Spinal cord (tissue), 10 donors: ENCODE measurements around the gene PRUNE2. TPM values are rescaled to one million over a fixed set of nuclear protein-coding genes. Genes with fewer than 3 reads are reported as not detected.
A peak's percentile ranks its signal among the peaks of the same experiment; 100 is the strongest.
"Not testable (repeated sequence)": the region's sequence is repeated elsewhere in the genome, so short reads cannot be mapped to it uniquely, and the experiment has no call there.

ENCODE experiments used
- DNase-seq, 6 donors: peaks; one replicate each; pipeline versions ENCODE4 v3.0.0 to v3.0.0-alpha.2; 2013 to 2015; ENCODE audit warnings: low spot score in 6 of 6, low read depth in 4 of 6
- H3K27ac ChIP-seq: one replicate; pipeline ENCODE4 v1.5.1; 2013; ENCODE audit warnings: low read depth, low read length, control low read depth
- H3K27me3 ChIP-seq: one replicate; pipeline ENCODE4 v1.6.1; 2013; ENCODE audit warnings: low read length; ENCODE audit not compliant: control insufficient read depth, insufficient read depth
- H3K36me3 ChIP-seq: one replicate; pipeline ENCODE4 v1.6.1; 2013; ENCODE audit warnings: low read length; ENCODE audit not compliant: control insufficient read depth, insufficient read depth
- H3K4me1 ChIP-seq: one replicate; pipeline ENCODE4 v1.6.1; 2013; ENCODE audit warnings: low read length; ENCODE audit not compliant: control insufficient read depth, insufficient read depth
- H3K4me3 ChIP-seq: one replicate; pipeline ENCODE4 v1.5.1; 2013; ENCODE audit warnings: low read depth, low read length, control low read depth
- H3K9me3 ChIP-seq: one replicate; pipeline ENCODE4 v1.6.1; 2013; ENCODE audit warnings: low read length; ENCODE audit not compliant: control insufficient read depth, insufficient read depth
- WGBS: methylation state at CpG from one replicate; pipeline ENCODE4 v1.1.5; 2013; ENCODE audit warnings: missing lambda C conversion rate; ENCODE audit not compliant: insufficient coverage; 5-methylcytosine and 5-hydroxymethylcytosine counted together
- polyA plus RNA-seq, 2 donors: library from polyadenylated mRNA; unstranded; fragments of 120-200 nt; gene quantifications; one replicate each; pipeline ENCODE4 v1.2.1, GENCODE V29; 2013; ENCODE audit not compliant: insufficient read length in 2 of 2
- total RNA-seq, 2 donors: library from RNA; depleted of rRNA in 1 of 2; stranded (reverse); fragments of 120-200 nt in 1 of 2; fragments of >200 nt in 1 of 2; gene quantifications; one replicate each; pipeline versions ENCODE4 v1.2.3 to v1.2.4, GENCODE V29; 2013 to 2014
- donor health status: healthy.

Gene PRUNE2
- total and polyA plus RNA-seq, 4 donors = 19.7 to 166 (median 50.7) TPM

DNA sequence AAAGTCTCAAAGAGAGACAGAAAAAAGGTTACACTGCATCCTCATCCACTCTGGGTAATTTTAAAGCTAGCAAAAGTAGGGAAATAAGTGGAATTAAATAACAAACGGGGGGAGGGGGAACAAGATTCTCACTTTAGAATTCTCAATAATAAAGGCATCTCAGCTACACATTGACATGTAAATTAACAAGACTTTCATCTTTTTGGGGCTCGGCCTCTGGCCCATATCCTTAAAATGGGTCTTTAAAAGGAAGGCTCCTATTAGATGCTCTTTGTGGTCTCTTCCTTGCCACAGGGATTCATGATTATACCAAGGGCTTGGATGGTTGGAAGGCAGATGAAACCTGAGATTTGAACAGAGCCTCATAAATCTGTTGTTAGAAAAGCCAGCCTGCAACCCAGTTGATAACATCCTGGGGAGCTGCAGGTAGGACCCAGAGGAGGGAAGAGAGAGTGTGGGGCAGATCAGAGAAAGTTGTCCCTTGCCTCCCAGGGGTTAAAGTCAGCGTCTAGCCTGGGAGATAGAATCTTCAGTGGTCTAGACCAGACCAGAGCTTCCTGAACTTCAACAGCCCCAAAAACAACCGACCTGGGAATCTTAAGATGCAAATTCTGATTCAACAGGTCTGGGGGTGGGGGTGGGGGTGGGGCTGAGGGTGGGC lies 311.0 kb downstream of the PRUNE2 start:
- DNase-seq = no peak
- Histone ChIP-seq H3K27me3 (no peaks in the 10 kb centered on the region), H3K4me1 (peaks cover 3% of the 10 kb centered on the region), H3K4me3 (no peak overlapping the region), H3K36me3 (no peaks in the 10 kb centered on the region), H3K9me3 (no peaks in the 10 kb centered on the region), H3K27ac (no peak overlapping the region)
- no CpG with 5 or more reads among the region's 4 CpGs for WGBS

DNA sequence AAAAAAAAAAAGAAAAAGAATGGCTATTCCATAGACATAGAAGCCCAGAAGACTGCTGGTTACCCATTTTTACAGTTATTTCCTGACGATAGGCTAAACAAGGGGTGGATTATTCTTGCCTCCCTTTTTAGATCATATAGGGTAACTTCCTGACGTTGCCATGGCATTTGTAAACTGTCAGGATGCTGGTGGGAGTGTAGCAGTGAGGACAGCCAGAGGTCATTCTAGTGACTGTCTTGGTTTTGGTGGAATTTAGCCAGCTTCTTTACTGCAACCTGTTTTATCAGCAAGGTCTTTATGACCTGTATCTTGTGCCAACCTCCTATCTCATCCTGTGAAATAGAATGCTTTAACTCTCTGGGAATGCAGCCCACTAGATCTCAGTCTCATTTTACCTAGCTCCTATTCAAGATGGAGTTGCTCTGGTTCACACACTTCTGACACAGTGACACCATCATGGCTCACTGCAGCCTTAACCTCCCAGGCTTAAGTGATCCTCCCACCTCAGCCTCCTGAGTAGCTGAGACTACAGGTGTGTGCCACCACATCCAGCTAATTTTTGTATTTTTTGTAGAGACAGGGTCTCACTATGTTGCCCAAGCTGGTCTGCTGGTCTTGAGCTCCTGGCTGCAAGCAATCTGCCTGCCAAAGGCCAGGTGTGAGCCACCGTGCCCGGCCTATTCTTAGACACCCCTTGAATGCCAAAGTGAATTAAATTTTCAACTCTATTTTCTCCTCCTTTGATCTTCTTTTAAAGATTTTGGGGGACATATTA lies 311.8 kb downstream of the PRUNE2 start:
- H3K36me3 ChIP-seq = not testable (repeated sequence)
- WGBS = 37% methylated on average over 2 of the region's 4 CpGs

DNA sequence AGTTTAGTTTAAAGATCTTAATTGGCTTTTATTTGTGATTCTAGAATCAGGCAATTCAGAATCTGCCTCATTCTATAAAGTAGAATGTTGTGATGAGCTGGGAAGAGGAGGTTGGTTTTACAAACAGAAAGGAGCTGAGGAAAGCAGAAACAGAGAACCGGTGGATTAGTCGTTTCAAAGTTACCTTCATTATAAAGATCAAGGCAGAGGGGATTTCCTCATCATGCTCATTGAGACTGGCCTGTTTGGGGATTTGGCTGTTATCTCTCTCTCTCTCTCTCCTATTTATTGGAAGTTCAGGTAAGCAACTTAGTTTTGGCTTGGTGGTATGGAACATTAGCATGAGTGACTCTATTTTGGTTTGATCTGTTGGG lies 313.0 kb downstream of the PRUNE2 start:
- WGBS = no CpG with 5 or more reads among the region's 2 CpGs
- Histone ChIP-seq H3K36me3 (no peaks in the 10 kb centered on the region), H3K4me1 (peaks cover 3% of the 10 kb centered on the region), H3K4me3 (no peak overlapping the region), H3K9me3 (no peaks in the 10 kb centered on the region), H3K27ac (peak overlapping the region; percentile 81), H3K27me3 (no peaks in the 10 kb centered on the region)
- DNase-seq = no peak

More for the DNA sequence above, 311.8 kb downstream of the PRUNE2 start:
- H3K27me3 ChIP-seq, H3K4me3 ChIP-seq, DNase-seq, H3K27ac ChIP-seq, H3K9me3 ChIP-seq, H3K4me1 ChIP-seq: not testable (repeated sequence)

DNA sequence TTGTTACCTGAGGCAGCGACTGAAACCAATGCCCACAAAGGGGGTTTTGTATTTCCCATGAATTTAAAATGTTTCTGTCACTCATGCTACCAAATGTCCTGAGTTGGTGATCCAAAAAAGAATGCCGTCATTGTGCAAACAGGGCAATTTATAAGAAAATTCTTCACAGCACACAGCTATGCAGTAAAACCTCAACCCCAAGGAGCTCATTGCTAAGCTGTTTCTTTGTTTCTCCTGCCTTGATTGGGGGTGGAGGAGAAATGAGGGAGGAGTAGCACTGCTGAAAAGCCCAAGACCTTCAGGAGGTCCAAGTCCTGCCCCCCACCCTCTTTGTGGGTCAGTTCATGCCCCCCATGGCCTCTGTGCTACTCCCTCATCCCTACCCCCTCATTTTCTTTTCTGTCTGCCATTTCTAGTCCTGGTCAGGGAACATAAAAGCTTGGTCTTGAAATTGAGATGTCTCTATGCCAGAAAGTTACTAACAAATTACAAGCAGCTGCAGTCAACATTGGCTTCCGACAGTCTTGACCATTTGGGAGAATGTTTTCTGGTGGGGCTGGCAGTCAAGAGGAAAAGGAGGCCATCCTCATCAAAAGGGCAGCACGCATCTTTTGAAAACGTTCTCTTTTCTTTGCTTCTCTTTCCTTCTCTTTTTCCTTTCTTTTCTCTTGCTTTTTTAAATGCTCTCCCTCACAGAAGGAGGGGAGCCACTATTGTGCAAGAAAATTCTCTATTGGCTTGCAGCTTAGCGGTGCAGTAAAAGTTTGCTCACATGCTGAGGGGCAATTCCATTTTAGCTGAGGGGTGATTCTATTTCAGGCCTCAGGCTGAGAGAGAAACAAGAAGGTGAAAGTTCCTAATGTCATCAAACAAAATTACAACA lies 313.6 kb downstream of the PRUNE2 start:
- Histone ChIP-seq H3K4me1 (peaks cover 3% of the 10 kb centered on the region), H3K4me3 (no peak overlapping the region), H3K9me3 (no peaks in the 10 kb centered on the region), H3K27ac (peak overlapping the region; percentile 81), H3K36me3 (no peaks in the 10 kb centered on the region), H3K27me3 (no peaks in the 10 kb centered on the region)
- no CpG with 5 or more reads among the region's 6 CpGs for WGBS
- no peak for DNase-seq

DNA sequence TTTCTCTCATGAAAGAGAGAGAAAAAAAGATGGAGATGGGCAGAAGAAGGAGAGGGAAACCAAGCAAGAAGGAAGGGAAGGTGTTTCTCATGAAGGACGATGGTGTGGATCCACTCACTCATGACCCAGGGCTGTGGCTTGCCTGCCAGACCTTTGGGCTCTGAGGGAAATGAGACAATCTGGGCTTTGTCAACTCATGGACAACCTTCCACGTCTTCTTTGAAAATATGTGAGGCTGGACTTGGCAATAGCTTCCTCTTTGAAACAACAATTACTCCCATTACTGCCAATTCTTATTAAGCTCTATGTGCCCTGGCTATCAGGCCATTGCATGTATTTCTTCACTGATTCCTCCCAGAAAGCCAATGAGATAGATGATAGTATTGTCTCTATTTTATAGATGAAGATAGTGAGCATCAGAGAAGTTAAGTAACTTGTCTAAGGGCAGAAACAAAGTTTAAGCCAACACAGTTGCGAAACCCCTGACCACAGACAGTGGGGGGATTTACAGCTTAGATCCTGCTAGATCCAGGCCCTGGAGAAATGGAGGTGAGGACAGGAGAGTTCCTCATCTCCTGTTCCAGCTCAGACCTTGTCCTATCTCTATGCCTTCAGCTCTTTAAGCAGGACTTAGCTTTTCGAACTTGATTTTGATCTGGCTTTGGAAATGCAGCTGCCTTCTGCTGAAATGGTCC lies 314.5 kb downstream of the PRUNE2 start:
- Histone ChIP-seq H3K27me3 (no peaks in the 10 kb centered on the region), H3K36me3 (no peaks in the 10 kb centered on the region), H3K4me1 (peaks cover 3% of the 10 kb centered on the region), H3K27ac (peak overlapping the region; percentile 81), H3K9me3 (no peaks in the 10 kb centered on the region), H3K4me3 (no peak overlapping the region)
- no peak for DNase-seq
- 84% methylated on average over 2 of the region's 4 CpGs for WGBS

DNA sequence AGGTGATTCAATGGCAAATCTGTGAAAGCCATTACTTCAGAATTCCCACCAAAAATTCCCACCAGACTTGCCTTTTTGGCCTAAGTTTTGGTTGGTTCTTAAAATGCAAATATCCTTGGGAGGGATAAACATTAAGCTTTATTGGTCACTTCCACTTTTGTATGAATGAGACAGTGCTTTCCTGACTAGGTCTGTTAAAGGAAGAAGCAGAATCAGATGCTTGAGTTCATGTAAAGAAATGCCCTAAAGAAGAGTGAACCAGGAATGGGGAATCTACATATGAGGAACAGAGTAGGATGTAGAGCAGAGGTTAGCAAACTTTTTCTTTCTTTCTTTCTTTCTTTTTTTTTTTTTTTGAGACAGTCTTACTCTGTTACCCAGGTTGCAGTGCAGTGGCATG lies 317.6 kb downstream of the PRUNE2 start:
- DNase-seq = no peak
- no peaks in the 10 kb centered on the region for H3K27me3 ChIP-seq
- H3K4me3 ChIP-seq = no peak overlapping the region
- H3K27ac ChIP-seq = no peak overlapping the region
- H3K4me1 ChIP-seq = peaks cover 3% of the 10 kb centered on the region
- H3K36me3 ChIP-seq = no peaks in the 10 kb centered on the region
- no peaks in the 10 kb centered on the region for H3K9me3 ChIP-seq

DNA sequence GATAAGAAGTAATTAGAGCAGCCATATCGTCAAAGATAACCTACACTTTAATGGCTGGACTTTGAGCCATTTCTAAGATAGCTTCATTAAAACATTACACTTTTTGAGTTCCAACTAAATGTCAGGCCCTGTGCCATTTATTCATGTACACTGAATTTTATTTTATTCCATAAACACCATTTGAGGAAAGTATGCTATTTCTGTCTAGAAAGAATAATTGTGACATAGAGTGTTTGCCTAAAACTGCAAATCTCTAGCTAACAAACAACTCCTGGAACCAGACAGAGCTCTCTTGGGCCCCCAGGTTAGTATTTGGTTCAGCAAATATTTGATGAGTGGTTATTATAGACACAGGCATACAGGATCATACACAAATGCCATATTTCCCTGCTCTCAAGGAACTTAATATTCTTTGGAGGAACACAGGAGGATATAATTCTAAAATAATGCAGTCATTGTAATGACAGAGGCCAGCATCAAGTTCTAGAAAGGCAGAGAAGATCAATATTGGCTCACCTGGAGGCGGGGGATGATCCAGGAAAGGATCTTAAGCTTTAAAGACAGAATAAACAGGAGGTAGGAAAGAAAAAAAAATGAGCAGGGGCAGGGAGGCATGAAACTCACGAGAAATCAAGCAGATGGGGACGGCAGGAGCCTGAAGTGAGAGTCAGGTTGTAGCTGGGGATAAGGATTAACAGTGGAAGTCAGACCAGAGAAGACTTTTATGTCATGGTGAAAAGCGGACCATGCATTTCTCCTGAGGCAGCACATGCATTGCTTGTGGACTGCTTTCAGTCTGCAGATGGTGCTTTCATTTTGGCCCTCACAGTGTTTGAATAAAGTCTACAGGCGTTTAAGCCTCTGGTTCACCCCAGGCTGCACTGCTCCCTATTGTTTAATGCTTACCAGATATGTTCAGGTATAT lies 319.3 kb downstream of the PRUNE2 start:
- Histone ChIP-seq H3K27me3 (no peaks in the 10 kb centered on the region), H3K27ac (no peak overlapping the region), H3K36me3 (no peaks in the 10 kb centered on the region), H3K4me1 (no peaks in the 10 kb centered on the region), H3K9me3 (no peaks in the 10 kb centered on the region), H3K4me3 (no peak overlapping the region)
- WGBS = 65% methylated on average over 4 of the region's 6 CpGs
- no peak for DNase-seq

DNA sequence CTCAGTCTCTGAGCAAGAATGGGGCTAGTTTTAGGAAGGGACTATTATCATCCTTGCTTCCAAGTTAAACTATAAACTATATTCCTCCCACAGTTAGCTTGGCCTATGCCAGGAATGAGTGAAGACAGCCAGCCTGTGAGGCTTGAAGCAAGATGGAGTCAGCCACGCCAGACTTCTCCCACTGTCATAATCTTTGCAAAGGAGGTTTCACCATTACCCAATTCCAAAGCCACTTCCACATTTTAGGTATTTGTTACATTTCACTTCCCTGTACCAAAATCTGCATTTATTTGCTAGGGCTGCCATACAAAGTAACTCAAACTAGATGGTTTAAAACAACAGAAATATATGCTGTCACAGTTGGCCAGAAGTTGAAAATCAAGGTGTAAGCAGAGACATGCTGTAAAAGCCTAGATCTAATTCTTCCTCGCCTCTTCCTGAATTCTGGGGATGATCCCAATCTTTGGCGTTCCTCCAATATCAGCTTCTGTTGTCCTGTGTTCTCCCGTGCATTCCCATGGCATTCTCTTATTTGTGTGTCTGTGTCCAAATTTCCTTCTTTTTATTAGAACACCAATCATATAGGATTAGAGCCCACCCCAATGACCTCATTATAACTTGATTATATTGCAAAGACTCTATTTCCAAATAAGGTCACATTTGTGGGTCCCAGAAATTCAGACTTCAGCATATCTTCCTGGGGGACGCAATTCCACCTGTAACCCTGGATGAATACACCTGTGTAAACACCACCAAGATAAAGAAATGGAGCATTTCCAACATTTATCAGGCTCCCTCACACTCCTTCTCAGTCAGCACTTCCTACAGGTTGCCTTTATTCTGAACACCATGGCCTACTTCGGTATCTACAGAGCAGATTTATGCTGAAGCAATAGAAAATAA lies 320.2 kb downstream of the PRUNE2 start:
- WGBS = 78% methylated on average over 4 of the region's 6 CpGs
- no peak overlapping the region for H3K27ac ChIP-seq

More for the DNA sequence above, 320.2 kb downstream of the PRUNE2 start:
- Histone ChIP-seq H3K4me1 (no peaks in the 10 kb centered on the region), H3K36me3 (no peaks in the 10 kb centered on the region), H3K9me3 (no peaks in the 10 kb centered on the region), H3K4me3 (no peak overlapping the region), H3K27me3 (no peaks in the 10 kb centered on the region)
- peak in 1 of 6 donors; percentile 16 for DNase-seq
